AG04450 (cell line): ENCODE results near the gene LPAR3. TPM values are rescaled to one million over a fixed set of nuclear protein-coding genes. Genes with fewer than 3 reads are reported as not detected.
"Not testable (repeated sequence)": the region's sequence is repeated elsewhere in the genome, so short reads cannot be mapped to it uniquely, and the experiment has no call there.

Source experiments
- CTCF ChIA-PET: fragments of 300-600, 350-600 bp; formaldehyde crosslinking; extraction: SDS; loops from one replicate; lab custom pipeline; 2022; ENCODE audit warnings: antibody characterized with exemption, inconsistent platforms; lab: Charles Lee
- POLR2A ChIA-PET: fragments of 350-600 bp; formaldehyde crosslinking; extraction: SDS; loops from one replicate; lab custom pipeline; 2021; ENCODE audit warnings: antibody characterized with exemption, inconsistent platforms; lab: Yijun Ruan, JAX
- DNase-seq: peaks from one replicate; pipeline ENCODE4 v3.0.0-alpha.2; 2011; ENCODE audit warnings: low read depth, low spot score
- H3K27ac ChIP-seq: one replicate; pipeline ENCODE4 v1.5.1; 2012; ENCODE audit warnings: low read depth, low read length, control low read depth
- H3K27me3 ChIP-seq: one replicate; pipeline ENCODE4 v1.6.0; 2012; ENCODE audit warnings: low read length; ENCODE audit not compliant: control insufficient read depth, insufficient read depth
- H3K4me3 ChIP-seq: 2 replicates; pipeline ENCODE4 v1.5.1; 2011; ENCODE audit warnings: mild to moderate bottlenecking, low read depth, low read length, control low read depth
- H3K9me3 ChIP-seq: 2 replicates; pipeline ENCODE4 v1.5.1; 2012; ENCODE audit warnings: low read length; ENCODE audit not compliant: control insufficient read depth, insufficient read depth
- polyA plus RNA-seq: library from polyadenylated mRNA; depleted of rRNA; stranded (reverse); fragments of >200 nt; gene quantifications from 2 replicates; pipeline ENCODE4 v1.2.3, GENCODE V29; 2011
- TF ChIP-seq, protein P1 (sequence below): IDR thresholded peaks from 2 replicates; pipeline ENCODE4 v1.5.1; 2011; ENCODE audit warnings: low read depth, low read length, control low read depth, inconsistent platforms

LPAR3 gene
- polyA plus RNA-seq, 1 experiment: 3.5 TPM

DNA sequence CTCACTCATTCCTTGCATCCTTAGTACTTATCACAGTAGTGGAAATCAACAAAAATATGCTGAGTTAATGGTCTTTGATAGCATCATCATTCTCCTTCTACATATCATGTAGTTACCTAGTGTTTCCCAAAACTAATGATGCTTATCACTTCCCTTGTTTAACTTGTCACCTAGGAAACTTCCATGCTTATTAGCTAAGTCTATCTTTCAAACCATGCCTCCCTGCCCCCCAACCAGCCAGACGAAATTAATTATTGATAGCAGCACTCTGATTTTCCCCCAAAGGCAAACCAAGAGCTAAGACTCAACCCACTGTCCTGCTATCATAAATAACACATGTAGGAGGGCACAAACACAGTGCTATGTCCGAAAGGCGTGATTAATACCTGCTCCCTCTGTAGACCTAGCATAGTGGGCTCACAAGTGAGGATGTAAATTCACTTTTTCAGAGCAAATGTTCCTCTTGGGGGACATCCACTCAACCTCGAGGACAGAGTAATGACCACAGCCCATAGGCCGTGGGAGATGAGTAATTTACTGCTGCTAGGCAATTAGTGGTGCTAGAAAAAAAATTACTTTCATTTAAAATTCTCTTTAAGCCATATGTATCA is 25.8 kb upstream of the LPAR3 start:
- POLR2A ChIA-PET: no interaction called here
- no peak overlapping the region for H3K4me3 ChIP-seq
- no peak for DNase-seq
- H3K9me3 ChIP-seq: no peaks in the 10 kb centered on the region
- CTCF ChIA-PET: no interaction called here
- TF ChIP-seq, protein P1, sequence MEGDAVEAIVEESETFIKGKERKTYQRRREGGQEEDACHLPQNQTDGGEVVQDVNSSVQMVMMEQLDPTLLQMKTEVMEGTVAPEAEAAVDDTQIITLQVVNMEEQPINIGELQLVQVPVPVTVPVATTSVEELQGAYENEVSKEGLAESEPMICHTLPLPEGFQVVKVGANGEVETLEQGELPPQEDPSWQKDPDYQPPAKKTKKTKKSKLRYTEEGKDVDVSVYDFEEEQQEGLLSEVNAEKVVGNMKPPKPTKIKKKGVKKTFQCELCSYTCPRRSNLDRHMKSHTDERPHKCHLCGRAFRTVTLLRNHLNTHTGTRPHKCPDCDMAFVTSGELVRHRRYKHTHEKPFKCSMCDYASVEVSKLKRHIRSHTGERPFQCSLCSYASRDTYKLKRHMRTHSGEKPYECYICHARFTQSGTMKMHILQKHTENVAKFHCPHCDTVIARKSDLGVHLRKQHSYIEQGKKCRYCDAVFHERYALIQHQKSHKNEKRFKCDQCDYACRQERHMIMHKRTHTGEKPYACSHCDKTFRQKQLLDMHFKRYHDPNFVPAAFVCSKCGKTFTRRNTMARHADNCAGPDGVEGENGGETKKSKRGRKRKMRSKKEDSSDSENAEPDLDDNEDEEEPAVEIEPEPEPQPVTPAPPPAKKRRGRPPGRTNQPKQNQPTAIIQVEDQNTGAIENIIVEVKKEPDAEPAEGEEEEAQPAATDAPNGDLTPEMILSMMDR: no peak
- H3K27ac ChIP-seq: no peak overlapping the region
- no peaks in the 10 kb centered on the region for H3K27me3 ChIP-seq

DNA sequence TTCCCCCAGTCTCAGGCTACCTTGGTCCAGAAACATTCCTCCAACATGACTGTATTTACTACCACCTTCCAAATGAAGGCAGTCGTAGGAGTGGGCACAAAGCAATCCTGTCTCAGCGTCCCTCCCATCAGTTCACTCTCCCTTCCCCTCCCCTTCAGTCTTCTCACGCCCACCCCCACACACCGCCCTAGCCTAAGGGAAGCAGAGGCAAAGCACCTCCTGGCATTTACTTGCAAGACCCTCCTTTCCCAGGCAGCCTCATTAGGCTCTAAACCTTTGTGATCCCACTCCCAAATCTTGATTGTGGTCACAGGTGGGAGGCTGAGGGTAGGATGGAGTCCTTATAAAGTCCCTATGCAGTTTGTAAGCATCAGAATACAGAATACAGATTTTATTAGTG is 23.9 kb upstream of the LPAR3 start:
- H3K27ac ChIP-seq: no peak overlapping the region
- ChIA-PET POLR2A (no interaction called here), CTCF (no interaction called here)
- TF ChIP-seq, protein P1: no peak
- no peak for DNase-seq
- no peak overlapping the region for H3K4me3 ChIP-seq
- no peaks in the 10 kb centered on the region for H3K27me3 ChIP-seq
- H3K9me3 ChIP-seq: no peaks in the 10 kb centered on the region

DNA sequence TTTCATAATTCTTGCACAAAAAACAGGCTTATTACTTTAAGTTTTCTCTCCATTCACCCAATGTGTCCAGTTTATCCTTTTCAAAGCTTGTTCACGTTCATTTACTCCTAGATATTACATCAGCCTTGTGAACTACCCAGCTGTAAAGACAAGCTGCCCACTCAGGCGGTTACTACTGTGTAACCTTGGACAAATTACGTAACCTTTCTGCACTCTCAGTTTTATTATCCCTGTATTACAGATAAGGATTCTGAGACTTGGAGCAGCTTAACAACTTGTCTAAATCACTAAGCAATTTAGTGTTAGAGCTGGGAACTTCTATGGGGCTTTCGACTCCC is 20.5 kb upstream of the LPAR3 start:
- H3K27ac ChIP-seq: no peak overlapping the region
- DNase-seq: no peak
- TF ChIP-seq, protein P1: no peak
- CTCF ChIA-PET: interaction anchor here (0.9 to 1.3 kb wide), 3 partner anchors 21 to 159 kb away, joined by 3 to 4 read pairs (median 3); no protein-coding TSS in a partner anchor
- H3K9me3 ChIP-seq: no peaks in the 10 kb centered on the region
- no peaks in the 10 kb centered on the region for H3K27me3 ChIP-seq
- POLR2A ChIA-PET: no interaction called here
- no peak overlapping the region for H3K4me3 ChIP-seq

DNA sequence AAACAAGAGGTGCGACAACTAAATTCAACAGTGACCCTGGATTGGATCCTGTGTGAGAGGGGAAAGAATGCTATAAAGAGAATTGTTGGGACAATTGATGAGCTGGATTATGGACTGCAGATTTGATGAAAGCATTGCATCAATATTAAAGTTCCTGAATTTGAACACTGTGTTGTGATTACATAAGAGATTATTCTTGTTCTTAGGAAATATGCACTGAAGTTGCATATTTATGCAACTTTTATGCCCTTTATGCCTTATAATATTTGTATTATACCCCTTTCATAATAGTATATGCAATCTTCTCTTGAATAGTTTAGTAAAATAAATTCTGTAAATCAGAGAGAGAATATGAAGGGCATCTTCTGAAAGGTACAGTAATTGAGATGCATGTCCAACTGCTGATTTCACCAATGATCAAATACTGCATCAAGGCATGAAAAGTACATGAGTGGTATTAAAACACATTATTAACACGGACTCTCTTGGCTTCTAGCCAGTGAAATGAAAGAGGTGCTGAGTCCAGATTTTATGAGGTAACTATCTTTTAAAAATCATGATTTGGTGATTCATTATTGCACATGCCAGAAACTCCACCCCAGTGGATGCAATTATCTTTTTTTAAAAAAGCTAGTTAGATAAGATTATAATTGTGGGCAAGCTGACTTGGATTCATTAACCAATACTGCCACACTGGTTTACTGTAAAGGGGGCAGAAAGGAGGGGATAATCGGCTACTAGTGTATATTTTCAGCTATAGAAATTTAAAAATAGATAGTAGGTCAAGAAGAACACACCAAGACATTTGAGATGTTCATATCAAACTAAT is 19.9 kb upstream of the LPAR3 start:
- ChIA-PET CTCF (interaction anchor here (0.9 to 1.3 kb wide), 3 partner anchors 22 to 159 kb away, joined by 3 to 4 read pairs (median 3); no protein-coding TSS in a partner anchor), POLR2A (no interaction called here)
- TF ChIP-seq, protein P1: no peak
- Histone ChIP-seq H3K27me3 (no peaks in the 10 kb centered on the region), H3K4me3 (no peak overlapping the region), H3K9me3 (no peaks in the 10 kb centered on the region), H3K27ac (no peak overlapping the region)
- no peak for DNase-seq

DNA sequence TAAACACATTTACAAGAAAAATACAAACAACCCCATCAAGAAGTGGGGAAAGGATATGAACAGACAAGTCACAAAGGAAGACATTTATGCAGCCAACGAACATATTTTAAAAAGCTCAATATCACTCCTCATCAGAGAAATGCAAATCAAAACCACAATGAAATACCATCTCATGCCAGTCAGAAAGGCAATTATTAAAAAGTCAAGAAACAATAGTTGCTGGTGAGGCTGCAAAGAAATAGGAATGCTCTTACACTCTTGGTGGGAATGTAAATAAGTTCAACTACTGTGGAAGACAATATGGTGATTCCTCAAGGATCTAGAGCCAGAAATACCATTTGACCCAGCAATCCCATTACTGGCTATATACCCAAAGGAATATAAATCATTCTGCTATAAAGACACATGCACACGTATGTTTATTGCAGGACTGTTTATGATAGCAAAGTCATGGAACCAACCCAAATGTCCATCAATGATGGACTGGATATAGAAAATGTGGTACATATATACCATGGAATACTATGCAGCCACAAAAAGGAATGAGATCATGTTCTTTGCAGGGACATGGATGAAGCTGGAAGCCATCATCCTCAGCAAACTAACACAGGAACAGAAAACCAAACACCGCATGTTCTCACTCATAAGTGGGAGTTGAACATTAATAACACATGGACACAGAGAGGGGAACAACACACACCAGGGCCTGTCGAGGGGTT is 15.9 kb upstream of the LPAR3 start:
- CTCF ChIA-PET, POLR2A ChIA-PET: not testable (repeated sequence)

More for the DNA sequence above, 15.9 kb upstream of the LPAR3 start:
- H3K27ac ChIP-seq, H3K9me3 ChIP-seq, DNase-seq, H3K4me3 ChIP-seq, H3K27me3 ChIP-seq: not testable (repeated sequence)
